ENCODE measurements around the gene SHANK3. TPM values are rescaled to one million over a fixed set of nuclear protein-coding genes. Genes with fewer than 3 reads are reported as not detected.
"Not testable (repeated sequence)": the region's sequence is repeated elsewhere in the genome, so short reads cannot be mapped to it uniquely, and the experiment has no call there.

Gene SHANK3
- total and polyA plus RNA-seq, 2 experiments from 2014 or later, result 0.52 to 4.9 TPM

DNA sequence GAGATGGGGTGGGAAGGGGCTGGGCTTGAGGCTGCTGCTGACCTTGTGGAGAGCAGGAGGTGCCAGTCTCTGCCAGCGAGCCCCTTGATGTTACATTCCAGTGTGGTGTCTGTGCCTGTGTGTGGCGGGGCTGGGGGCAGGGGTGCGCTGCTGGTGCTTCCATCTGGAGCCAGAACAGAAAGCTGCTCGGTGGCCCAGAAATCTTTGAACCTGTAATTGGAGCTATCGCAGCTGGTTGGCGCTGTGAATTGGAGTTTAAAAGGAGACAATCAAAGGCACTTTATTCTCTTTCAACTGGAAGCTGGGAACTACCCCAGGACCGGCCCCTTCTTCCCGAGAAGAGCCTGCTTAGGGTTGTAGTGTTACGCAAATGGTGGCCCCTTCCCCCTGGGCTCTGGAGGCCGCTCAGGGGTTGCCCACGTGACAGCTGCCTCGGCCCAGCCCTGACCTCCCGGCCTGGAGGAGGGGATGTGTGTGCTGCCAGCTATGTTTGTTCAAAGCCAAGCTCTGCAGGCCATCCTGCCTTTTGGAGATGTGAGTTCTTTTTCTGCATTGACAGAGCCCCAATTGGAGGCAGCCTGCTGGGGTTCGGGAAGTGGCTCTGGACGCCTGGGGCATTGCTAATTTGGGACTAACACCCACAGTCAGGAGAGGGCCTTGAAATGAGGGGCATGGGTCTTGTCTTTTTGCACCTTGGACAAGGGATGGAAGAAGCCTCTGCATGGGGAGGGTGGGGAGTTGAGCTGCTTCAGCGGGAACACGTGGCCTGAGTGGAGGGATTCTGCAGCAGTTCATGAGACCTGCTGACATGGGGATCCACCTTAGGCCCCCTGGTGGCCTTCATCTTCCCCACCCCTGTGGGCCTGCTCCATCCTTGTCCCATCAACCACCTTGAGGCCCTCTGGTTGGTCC lies 30.7 kb upstream of the SHANK3 start:
- Histone ChIP-seq H3K79me2 (replicated peaks; ENCODE audit: insufficient read depth) (no peaks in the 10 kb centered on the region), H3K4me3 (peak overlapping the region; percentile 40), H2AFZ (peak overlapping the region; percentile 85), H4K20me1 (replicated peaks; ENCODE audit: insufficient read depth) (no peaks in the 10 kb centered on the region), H3K4me1 (ENCODE audit: insufficient read depth) (peaks cover 14% of the 10 kb centered on the region), H3K4me2 (peak overlapping the region; percentile 61), H3K36me3 (ENCODE audit: insufficient read depth) (no peaks in the 10 kb centered on the region), H3K9me2 (ENCODE audit: insufficient read depth) (no peaks in the 10 kb centered on the region), H3K27ac (ENCODE audit: low read depth) (no peak overlapping the region), H3K27me3 (ENCODE audit: insufficient read depth) (peaks cover 32% of the 10 kb centered on the region), H3F3A (replicated peaks; ENCODE audit: low read depth) (peaks cover 8% of the 10 kb centered on the region; the same call in 1 of the 2 replicates)
- H3K4me1 Mint-ChIP-seq, result peaks cover 21% of the 10 kb centered on the region
- peaks cover 11% of the 10 kb centered on the region for H3K27me3 Mint-ChIP-seq (ENCODE audit: insufficient read depth, low read depth, poor library complexity)
- H3K9me3 Mint-ChIP-seq, result peaks cover 11% of the 10 kb centered on the region; the same call in 2 of the 3 replicates
- peak overlapping the region; percentile 63 for H3K4me3 Mint-ChIP-seq
- peak; percentile 95 for ATAC-seq
- peak; percentile 92 for DNase-seq (ENCODE audit: low spot score)
- H3K36me3 Mint-ChIP-seq (ENCODE audit: low read depth), result 0 out of 3 replicates have a peak, but pooled peaks cover 3% of the 10 kb centered on the region
- no peak for TF ChIP-seq ZNF331 (CRISPR knock-in tag; IDR thresholded peaks at IDR 0.05; ENCODE audit: low read depth)
- TF ChIP-seq, protein P1, sequence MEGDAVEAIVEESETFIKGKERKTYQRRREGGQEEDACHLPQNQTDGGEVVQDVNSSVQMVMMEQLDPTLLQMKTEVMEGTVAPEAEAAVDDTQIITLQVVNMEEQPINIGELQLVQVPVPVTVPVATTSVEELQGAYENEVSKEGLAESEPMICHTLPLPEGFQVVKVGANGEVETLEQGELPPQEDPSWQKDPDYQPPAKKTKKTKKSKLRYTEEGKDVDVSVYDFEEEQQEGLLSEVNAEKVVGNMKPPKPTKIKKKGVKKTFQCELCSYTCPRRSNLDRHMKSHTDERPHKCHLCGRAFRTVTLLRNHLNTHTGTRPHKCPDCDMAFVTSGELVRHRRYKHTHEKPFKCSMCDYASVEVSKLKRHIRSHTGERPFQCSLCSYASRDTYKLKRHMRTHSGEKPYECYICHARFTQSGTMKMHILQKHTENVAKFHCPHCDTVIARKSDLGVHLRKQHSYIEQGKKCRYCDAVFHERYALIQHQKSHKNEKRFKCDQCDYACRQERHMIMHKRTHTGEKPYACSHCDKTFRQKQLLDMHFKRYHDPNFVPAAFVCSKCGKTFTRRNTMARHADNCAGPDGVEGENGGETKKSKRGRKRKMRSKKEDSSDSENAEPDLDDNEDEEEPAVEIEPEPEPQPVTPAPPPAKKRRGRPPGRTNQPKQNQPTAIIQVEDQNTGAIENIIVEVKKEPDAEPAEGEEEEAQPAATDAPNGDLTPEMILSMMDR (conservative IDR thresholded peaks at IDR 0.05; ENCODE audit: low read depth in 2 of 2), result peak; percentile 38 to 47
- no peak overlapping the region for H3K27ac Mint-ChIP-seq

DNA sequence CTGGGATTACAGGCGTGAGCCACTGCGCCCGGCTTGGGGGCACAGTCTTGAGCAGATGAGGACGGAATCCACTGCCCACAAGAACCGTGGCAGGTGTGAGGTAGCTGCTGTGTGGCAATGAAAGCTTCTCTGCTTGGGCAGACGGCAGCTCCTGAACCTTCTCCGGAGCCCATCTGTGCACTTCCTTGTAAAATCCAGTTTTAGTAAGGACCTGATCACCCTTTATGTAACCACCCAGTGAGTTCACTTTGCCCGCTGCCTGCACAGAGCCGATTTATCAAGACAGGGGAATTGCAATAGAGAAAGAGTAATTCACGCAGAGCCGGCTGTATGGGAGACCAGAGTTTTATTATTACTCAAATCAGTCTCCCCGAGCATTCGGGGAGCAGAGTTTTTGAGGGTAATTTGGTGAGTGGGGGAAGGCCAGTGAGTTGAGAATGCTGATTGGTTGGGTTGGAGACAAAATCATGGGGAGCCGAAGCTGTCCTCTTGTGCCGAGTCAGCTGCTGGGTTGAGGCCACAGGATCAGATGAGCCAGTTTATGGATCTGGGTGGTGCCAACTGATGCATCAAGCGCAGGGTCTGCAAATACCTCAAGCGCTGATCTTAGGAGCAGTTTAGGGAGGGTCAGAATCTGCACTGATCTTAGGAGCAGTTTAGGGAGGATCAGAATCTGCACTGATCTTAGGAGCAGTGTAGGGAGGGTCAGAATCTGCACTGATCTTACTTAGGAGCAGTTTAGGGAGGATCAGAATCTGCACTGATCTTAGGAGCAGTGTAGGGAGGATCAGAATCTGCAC lies 29.4 kb upstream of the SHANK3 start:
- H3K27me3 Mint-ChIP-seq (ENCODE audit: insufficient read depth, low read depth, poor library complexity), result peaks cover 11% of the 10 kb centered on the region
- DNase-seq (ENCODE audit: low spot score); H3K27ac ChIP-seq (ENCODE audit: low read depth): not testable (repeated sequence)

DNA sequence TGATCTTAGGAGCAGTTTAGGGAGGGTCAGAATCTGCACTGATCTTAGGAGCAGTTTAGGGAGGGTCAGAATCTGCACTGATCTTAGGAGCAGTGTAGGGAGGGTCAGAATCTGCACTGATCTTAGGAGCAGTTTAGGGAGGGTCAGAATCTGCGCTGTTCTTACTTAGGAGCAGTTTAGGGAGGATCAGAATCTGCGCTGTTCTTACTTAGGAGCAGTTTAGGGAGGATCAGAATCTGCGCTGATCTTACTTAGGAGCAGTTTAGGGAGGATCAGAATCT lies 28.9 kb upstream of the SHANK3 start:
- not testable (repeated sequence) for DNase-seq (ENCODE audit: low spot score); H3F3A ChIP-seq (replicated peaks; ENCODE audit: low read depth); ATAC-seq; H3K27ac Mint-ChIP-seq; H3K36me3 Mint-ChIP-seq (ENCODE audit: low read depth); H4K20me1 ChIP-seq (replicated peaks; ENCODE audit: insufficient read depth); H3K27ac ChIP-seq (ENCODE audit: low read depth); H3K36me3 ChIP-seq (ENCODE audit: insufficient read depth); H2AFZ ChIP-seq; H3K4me3 ChIP-seq; H3K9me2 ChIP-seq (ENCODE audit: insufficient read depth); H3K4me3 Mint-ChIP-seq; H3K79me2 ChIP-seq (replicated peaks; ENCODE audit: insufficient read depth)
- Mint-ChIP-seq H3K27me3 (ENCODE audit: insufficient read depth, low read depth, poor library complexity) (peaks cover 12% of the 10 kb centered on the region), H3K9me3 (peaks cover 18% of the 10 kb centered on the region), H3K4me1 (peaks cover 21% of the 10 kb centered on the region)
- Histone ChIP-seq H3K4me1 (ENCODE audit: insufficient read depth) (peaks cover 14% of the 10 kb centered on the region), H3K27me3 (ENCODE audit: insufficient read depth) (peaks cover 32% of the 10 kb centered on the region), H3K4me2 (peak overlapping the region; percentile 43; the same call in 1 of the 2 replicates)

More for the DNA sequence above, 29.4 kb upstream of the SHANK3 start:
- H3K9me2 ChIP-seq (ENCODE audit: insufficient read depth); H3K4me3 Mint-ChIP-seq; H3K36me3 ChIP-seq (ENCODE audit: insufficient read depth); H3K36me3 Mint-ChIP-seq (ENCODE audit: low read depth); H3F3A ChIP-seq (replicated peaks; ENCODE audit: low read depth); H3K27ac Mint-ChIP-seq; H3K79me2 ChIP-seq (replicated peaks; ENCODE audit: insufficient read depth); H3K4me3 ChIP-seq; H4K20me1 ChIP-seq (replicated peaks; ENCODE audit: insufficient read depth); ATAC-seq: not testable (repeated sequence)
- Mint-ChIP-seq H3K4me1 (peaks cover 21% of the 10 kb centered on the region), H3K9me3 (peaks cover 14% of the 10 kb centered on the region; the same call in 2 of the 3 replicates)
- peak overlapping the region; percentile 43; the same call in 1 of the 2 replicates for H2AFZ ChIP-seq
- H3K4me1 ChIP-seq (ENCODE audit: insufficient read depth), result peaks cover 14% of the 10 kb centered on the region
- peak overlapping the region; percentile 43; the same call in 1 of the 2 replicates for H3K4me2 ChIP-seq
- peaks cover 32% of the 10 kb centered on the region for H3K27me3 ChIP-seq (ENCODE audit: insufficient read depth)
